Panc1 (cell line): ENCODE measurements around the gene HYDIN.
"Not testable (repeated sequence)": the region's sequence is repeated elsewhere in the genome, so short reads cannot be mapped to it uniquely, and the experiment has no call there.

Experiments used
- CTCF ChIP-seq: fragments of 450-650 bp; IDR thresholded peaks from 2 replicates; pipeline ENCODE4 v1.5.1; 2017; ENCODE audit warnings: mild to moderate bottlenecking
- REST ChIP-seq, 2 experiments: IDR thresholded peaks; 2 replicates each; pipeline ENCODE4 v1.6.1; 2011 to 2012; ENCODE audit warnings: low read depth in 2 of 2, control low read depth in 1 of 2, low read length in 1 of 2, mild to moderate bottlenecking in 1 of 2, moderate library complexity in 1 of 2; ENCODE audit not compliant: insufficient read depth in 1 of 2

GRCh38 chr16:71039368-71040111, 191.0 kb downstream of the HYDIN start:
- TF ChIP-seq CTCF; REST (IDR thresholded peaks at IDR 0.05; ENCODE audit: insufficient read depth in 1 of 2, low read depth in 2 of 2, low read length in 1 of 2): not testable (repeated sequence)
